Muscle of leg (tissue), 11 donors: ENCODE data around the gene RGL1. TPM values are rescaled to one million over a fixed set of nuclear protein-coding genes. Genes with fewer than 3 reads are reported as not detected.

Experiments
- DNase-seq: peaks from one replicate; pipeline ENCODE4 v3.0.0; 2013
- H3K27ac ChIP-seq: one replicate; pipeline ENCODE4 v1.5.1; 2013; ENCODE audit warnings: mild to moderate bottlenecking, low read length, control low read depth
- H3K27me3 ChIP-seq: one replicate; pipeline ENCODE4 v1.6.1; 2013; ENCODE audit warnings: low read length; ENCODE audit not compliant: control insufficient read depth, insufficient read depth
- H3K36me3 ChIP-seq: one replicate; pipeline ENCODE4 v1.6.1; 2013; ENCODE audit warnings: low read length; ENCODE audit not compliant: control insufficient read depth, insufficient read depth
- H3K4me1 ChIP-seq: one replicate; pipeline ENCODE4 v1.6.1; 2013; ENCODE audit warnings: low read length; ENCODE audit not compliant: control insufficient read depth, insufficient read depth
- H3K4me3 ChIP-seq: one replicate; pipeline ENCODE4 v1.5.1; 2013; ENCODE audit warnings: low read length, control low read depth
- H3K9me3 ChIP-seq: replicated peaks from 2 replicates; pipeline ENCODE4 v1.6.1; 2013; ENCODE audit warnings: low read depth, low read length; ENCODE audit not compliant: control insufficient read depth
- WGBS: methylation state at CpG from one replicate; pipeline ENCODE4 v1.1.5; 2013; ENCODE audit warnings: missing lambda C conversion rate; ENCODE audit not compliant: insufficient coverage; 5-methylcytosine and 5-hydroxymethylcytosine counted together
- polyA plus RNA-seq, 8 donors: library from polyadenylated mRNA; unstranded; fragments of 120-200 nt; gene quantifications; one replicate each; pipeline versions ENCODE4 v1.2.1 to v1.2.3, GENCODE V29; 2013; ENCODE audit warnings: inconsistent platforms in 1 of 8, low replicate concordance in 1 of 8; ENCODE audit not compliant: insufficient read length in 8 of 8, insufficient read depth in 1 of 8
- total RNA-seq: library from RNA; stranded (reverse); fragments of 120-200 nt; gene quantifications from one replicate; pipeline ENCODE4 v1.2.4, GENCODE V29; 2013

RGL1 gene
- total and polyA plus RNA-seq, 9 donors = 20.8 to 40.5 (median 28.3) TPM

GRCh38 chr1:183892351-183892793 is 87.5 kb downstream of the RGL1 start:
- no peaks in the 10 kb centered on the region for H3K27me3 ChIP-seq
- no peaks in the 10 kb centered on the region for H3K9me3 ChIP-seq
- DNase-seq = peak; percentile 79
- peak overlapping the region; percentile 6 for H3K27ac ChIP-seq
- H3K4me1 ChIP-seq = peaks cover 6% of the 10 kb centered on the region
- no peak overlapping the region for H3K4me3 ChIP-seq
- H3K36me3 ChIP-seq = peaks cover 19% of the 10 kb centered on the region

GRCh38 chr1:183893561-183894289 is 88.8 kb downstream of the RGL1 start:
- Histone ChIP-seq H3K36me3 (peaks cover 27% of the 10 kb centered on the region), H3K4me3 (no peak overlapping the region), H3K9me3 (no peaks in the 10 kb centered on the region), H3K27ac (no peak overlapping the region), H3K27me3 (no peaks in the 10 kb centered on the region), H3K4me1 (peaks cover 5% of the 10 kb centered on the region)
- WGBS = 67% methylated on average over 1 of the region's 3 CpGs
- DNase-seq = no peak

GRCh38 chr1:183894290-183894565 is 89.3 kb downstream of the RGL1 start:
- no peak overlapping the region for H3K27ac ChIP-seq
- no CpG with 5 or more reads among the region's 1 CpG for WGBS
- peaks cover 27% of the 10 kb centered on the region for H3K36me3 ChIP-seq
- H3K4me1 ChIP-seq = peaks cover 5% of the 10 kb centered on the region
- H3K27me3 ChIP-seq = no peaks in the 10 kb centered on the region
- no peak for DNase-seq
- H3K9me3 ChIP-seq = no peaks in the 10 kb centered on the region
- H3K4me3 ChIP-seq = no peak overlapping the region

GRCh38 chr1:183896466-183897048 is 91.6 kb downstream of the RGL1 start:
- DNase-seq = peak; percentile 72
- Histone ChIP-seq H3K36me3 (peaks cover 30% of the 10 kb centered on the region), H3K4me1 (peaks cover 2% of the 10 kb centered on the region), H3K27ac (no peak overlapping the region), H3K27me3 (no peaks in the 10 kb centered on the region), H3K4me3 (no peak overlapping the region), H3K9me3 (no peaks in the 10 kb centered on the region)
- WGBS = 83% methylated on average over 1 of the region's 4 CpGs

- Histone ChIP-seq H3K4me3 (no peak overlapping the region), H3K9me3 (no peaks in the 10 kb centered on the region), H3K36me3 (peaks cover 26% of the 10 kb centered on the region), H3K27ac (no peak overlapping the region), H3K4me1 (peaks cover 2% of the 10 kb centered on the region), H3K27me3 (no peaks in the 10 kb centered on the region)
- WGBS = 88% methylated on average over 1 of the region's 2 CpGs
- no peak for DNase-seq
Observed at GRCh38 chr1:183898001-183898396, 93.1 kb downstream of the RGL1 start.

- Histone ChIP-seq H3K4me3 (no peak overlapping the region), H3K36me3 (peaks cover 26% of the 10 kb centered on the region), H3K27me3 (no peaks in the 10 kb centered on the region), H3K9me3 (no peaks in the 10 kb centered on the region), H3K27ac (no peak overlapping the region), H3K4me1 (peaks cover 2% of the 10 kb centered on the region)
- DNase-seq = no peak
- WGBS = no CpG with 5 or more reads among the region's 2 CpGs
Observed at GRCh38 chr1:183898610-183899009, 93.7 kb downstream of the RGL1 start.

GRCh38 chr1:183901748-183902330 is 96.9 kb downstream of the RGL1 start:
- Histone ChIP-seq H3K36me3 (peaks cover 35% of the 10 kb centered on the region), H3K27ac (peak overlapping the region; percentile 66), H3K4me3 (no peak overlapping the region), H3K9me3 (no peaks in the 10 kb centered on the region), H3K4me1 (no peaks in the 10 kb centered on the region), H3K27me3 (no peaks in the 10 kb centered on the region)
- no CpG with 5 or more reads among the region's 1 CpG for WGBS
- DNase-seq = peak; percentile 61

- H3K27me3 ChIP-seq = no peaks in the 10 kb centered on the region
- no peak for DNase-seq
- H3K9me3 ChIP-seq = no peaks in the 10 kb centered on the region
- no peak overlapping the region for H3K4me3 ChIP-seq
- peaks cover 37% of the 10 kb centered on the region for H3K36me3 ChIP-seq
- H3K27ac ChIP-seq = no peak overlapping the region
- H3K4me1 ChIP-seq = no peaks in the 10 kb centered on the region
- no CpG with 5 or more reads among the region's 5 CpGs for WGBS
Observed at GRCh38 chr1:183903101-183903500, 98.2 kb downstream of the RGL1 start.

GRCh38 chr1:183905508-183906113 is 100.7 kb downstream of the RGL1 start:
- Histone ChIP-seq H3K36me3 (peaks cover 49% of the 10 kb centered on the region), H3K27ac (no peak overlapping the region)
- WGBS = 91% methylated on average over 4 of the region's 6 CpGs

GRCh38 chr1:183907070-183907469 is 102.2 kb downstream of the RGL1 start:
- no peaks in the 10 kb centered on the region for H3K9me3 ChIP-seq

More at GRCh38 chr1:183905508-183906113, 100.7 kb downstream of the RGL1 start:
- Histone ChIP-seq H3K9me3 (no peaks in the 10 kb centered on the region), H3K4me1 (no peaks in the 10 kb centered on the region), H3K4me3 (no peak overlapping the region), H3K27me3 (no peaks in the 10 kb centered on the region)
- DNase-seq = no peak

More at GRCh38 chr1:183907070-183907469, 102.2 kb downstream of the RGL1 start:
- Histone ChIP-seq H3K27me3 (no peaks in the 10 kb centered on the region), H3K27ac (no peak overlapping the region), H3K4me3 (no peak overlapping the region), H3K36me3 (peaks cover 53% of the 10 kb centered on the region), H3K4me1 (peaks cover 3% of the 10 kb centered on the region)
- 93% methylated on average over 4 of the region's 4 CpGs for WGBS
- DNase-seq = no peak
